NCI-H2227 (cell line): ENCODE measurements around the gene HOXC5.
"Not testable (repeated sequence)": the region's sequence is repeated elsewhere in the genome, so short reads cannot be mapped to it uniquely, and the experiment has no call there.

Experiments
- DNase-seq: peaks from one replicate; lab custom pipeline; 2025; ENCODE audit not compliant: unreplicated experiment; lab: John Stamatoyannopoulos, UW

HOXC5 gene

DNA sequence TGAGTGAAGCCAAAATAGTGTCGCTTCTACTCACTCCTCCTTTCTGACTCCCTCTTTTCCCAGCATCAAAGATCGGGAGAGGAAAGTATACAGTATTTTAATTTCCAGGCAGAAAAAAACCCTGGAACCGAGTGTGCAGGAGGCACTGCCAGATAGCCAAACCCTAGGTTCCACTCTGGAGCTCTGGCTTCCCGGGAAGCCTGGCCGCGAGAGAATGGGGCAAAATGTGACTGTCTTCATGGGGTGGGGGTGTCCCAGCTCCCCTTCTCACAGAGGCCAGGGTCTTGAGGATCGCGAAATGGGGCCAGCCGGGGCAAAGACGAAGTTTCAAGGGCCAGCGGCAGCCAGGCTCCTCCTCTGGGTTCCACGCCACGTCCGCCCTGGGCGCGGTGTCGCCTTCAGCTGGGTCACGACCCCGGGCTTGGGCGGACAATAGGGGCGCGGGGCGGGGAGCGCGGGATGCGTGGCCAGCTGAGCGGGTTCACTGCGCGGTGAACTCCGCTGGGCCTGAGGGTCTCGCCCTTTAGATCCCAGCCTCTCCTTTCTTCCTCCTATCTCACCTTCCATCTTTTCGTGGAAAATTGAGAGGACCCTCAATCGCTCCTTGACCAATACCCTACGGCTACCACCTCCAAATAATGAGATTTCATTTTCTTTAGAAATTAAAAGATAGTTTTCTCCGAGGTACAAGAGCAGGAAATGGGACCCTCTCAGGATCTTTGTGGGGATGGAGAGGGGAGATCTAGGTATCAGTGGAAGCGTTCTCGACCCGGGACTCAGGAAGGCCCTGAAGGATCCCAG is 27.5 kb downstream of the HOXC5 start:
- DNase-seq: no peak

DNA sequence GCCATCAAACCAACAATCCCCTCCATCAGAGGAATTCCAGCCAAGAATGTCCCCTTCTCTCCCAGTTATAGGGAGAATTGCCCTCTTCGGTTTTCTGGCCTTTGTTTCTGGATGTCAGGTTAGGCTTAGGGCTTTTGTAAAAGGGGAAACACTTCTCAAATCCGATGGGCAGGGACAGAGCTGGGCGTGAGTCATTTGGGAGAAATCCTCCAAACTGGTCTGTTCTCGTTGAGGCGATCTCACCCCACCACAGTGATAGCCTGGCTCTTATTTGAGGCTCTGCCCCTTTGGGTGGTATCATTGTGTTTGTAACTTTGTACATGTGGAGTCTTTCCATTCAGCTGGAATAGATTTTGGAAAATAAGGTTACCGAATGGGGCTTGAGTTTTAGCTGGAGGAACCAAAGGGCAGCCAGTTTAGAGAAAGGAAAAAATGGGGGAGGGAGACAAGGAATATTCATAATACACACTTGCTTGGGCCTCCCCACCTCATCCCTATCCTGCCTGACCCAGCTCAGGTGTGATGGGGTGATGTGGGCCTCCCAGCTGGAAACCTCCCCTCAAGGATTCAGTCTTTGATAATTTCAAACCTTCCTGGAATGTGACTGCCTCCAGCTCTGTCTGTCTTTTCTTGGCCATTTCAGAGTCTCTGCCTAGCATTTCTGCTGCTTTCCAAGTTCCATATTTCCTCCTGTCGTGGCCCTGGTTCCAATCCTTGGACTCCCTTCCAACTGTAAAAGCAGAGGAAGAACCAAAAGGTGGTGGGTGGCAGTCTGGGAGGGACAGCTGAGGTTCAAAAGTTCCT is 28.3 kb downstream of the HOXC5 start:
- DNase-seq: no peak

DNA sequence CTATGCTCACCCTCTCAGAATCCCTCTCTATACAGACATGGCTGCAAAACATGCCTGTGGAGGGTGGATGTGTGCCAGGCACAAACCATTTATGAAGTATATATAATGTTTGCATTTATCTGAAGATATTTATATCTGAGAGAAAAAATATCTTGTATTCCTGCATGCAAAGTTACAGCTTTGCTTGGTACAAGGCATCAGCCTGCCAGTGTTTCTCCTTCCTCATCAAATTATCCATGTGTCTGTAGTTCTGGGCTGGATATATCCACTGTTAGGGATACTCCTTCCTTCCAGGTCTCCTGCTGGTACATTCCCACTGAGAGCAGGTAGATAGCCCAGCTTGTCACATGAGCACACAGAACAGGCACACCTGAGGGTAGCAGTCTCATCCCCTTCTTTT is 32.8 kb downstream of the HOXC5 start:
- DNase-seq: no peak

DNA sequence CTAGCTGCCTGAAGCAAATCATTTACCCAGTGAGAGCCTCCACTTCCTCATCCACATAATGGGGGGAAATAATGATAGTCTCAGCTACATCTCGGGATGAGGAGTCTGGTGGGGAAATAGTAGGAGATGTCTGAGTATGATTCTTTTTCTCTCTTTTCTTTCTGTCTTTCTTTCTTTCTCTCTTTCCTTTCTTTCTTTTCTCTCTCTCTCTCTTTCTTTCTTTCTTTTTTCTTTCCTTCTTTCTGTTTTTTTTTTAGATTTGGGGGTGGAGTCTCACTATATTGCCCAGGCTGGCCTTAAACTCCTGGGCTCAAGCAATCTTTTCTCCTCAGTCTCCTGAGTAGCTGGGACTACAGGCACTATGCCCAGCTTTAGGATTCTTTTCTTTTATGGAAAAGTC is 33.6 kb downstream of the HOXC5 start:
- DNase-seq: no peak

DNA sequence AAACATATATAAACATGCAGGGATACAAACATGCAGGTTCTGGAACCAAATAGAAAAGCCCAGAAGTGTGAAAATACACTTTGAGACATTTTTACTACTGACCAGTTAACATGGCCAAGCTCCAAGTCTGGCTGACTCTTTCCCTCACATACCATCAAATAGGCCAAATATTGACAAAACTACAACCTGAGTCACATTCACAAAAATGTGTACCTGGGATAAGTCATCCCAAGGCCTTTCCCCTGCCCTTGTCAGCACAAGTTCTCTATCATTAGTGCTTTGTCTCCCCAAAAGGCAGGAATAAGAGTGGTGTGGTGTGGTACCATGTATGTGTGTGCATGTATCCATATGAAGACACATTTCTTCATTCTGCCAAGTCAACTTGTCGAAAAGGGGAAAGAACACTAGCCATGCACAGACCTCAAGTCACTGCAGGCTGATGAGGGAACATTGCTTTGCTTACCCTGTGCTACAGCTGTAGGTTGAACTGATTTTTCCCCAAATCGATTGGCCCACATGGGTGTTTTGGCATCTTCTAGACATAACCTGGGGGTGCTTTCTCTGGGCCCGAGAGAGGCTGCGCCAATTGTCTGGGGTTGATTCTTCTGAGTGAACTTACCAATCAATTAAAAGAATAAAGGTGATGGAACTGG is 35.7 kb downstream of the HOXC5 start:
- DNase-seq: no peak

DNA sequence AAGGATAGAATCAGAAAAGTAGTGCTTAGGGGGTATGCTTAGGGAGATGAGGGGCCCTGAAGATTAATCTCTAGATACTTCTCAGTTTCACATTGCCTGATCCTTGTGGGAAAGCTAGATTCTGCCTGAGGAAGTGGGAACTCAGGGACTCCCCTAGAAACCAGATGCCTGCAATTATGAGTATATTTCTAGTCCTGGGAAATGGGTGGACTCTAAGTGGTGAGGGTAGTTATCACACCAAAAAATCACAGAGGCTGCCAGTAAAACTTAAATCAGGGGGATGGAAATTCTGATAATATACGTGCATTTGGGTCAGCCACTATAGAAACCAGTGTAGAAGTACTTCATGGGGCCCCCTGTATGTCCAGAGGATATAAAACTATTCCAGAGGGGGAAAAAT is 39.1 kb downstream of the HOXC5 start:
- DNase-seq: no peak

DNA sequence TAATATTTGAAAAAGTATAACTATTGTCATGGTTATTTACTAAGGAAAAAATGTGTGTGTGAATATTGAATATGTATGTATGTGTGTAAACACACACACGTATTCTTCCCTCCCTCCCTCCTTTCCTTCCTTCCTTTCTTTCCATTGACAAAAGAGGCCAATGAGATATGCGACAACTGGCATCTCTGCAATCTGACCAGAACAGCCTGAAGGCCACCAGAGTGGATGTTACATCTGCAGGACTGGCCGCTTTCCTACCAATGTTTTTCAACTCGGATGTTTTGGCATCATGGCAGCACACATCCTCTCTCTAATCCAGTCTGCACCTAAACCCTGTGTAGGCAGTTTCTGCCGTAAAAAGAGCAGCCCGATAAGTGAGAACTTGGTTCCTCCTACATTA is 41.5 kb downstream of the HOXC5 start:
- DNase-seq: no peak

DNA sequence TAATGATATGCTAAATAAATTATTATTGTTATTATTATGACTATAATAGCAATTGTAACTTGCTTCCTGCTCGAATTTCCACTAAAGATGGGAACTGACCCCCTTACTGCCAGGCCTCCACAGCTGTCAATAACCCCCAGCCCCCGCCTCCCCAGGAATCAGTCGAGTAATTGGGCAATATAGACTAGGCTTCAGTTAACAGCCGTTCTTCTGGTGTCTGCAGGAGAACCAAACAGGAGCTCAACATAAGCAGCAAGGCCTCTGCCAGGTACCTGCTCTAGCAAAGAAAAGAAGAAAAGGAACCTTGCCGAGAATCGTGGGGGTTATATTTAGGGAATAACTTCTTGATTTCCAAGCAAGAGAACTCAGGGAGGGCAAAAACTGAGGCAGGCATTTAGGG is 42.6 kb downstream of the HOXC5 start:
- no peak for DNase-seq

DNA sequence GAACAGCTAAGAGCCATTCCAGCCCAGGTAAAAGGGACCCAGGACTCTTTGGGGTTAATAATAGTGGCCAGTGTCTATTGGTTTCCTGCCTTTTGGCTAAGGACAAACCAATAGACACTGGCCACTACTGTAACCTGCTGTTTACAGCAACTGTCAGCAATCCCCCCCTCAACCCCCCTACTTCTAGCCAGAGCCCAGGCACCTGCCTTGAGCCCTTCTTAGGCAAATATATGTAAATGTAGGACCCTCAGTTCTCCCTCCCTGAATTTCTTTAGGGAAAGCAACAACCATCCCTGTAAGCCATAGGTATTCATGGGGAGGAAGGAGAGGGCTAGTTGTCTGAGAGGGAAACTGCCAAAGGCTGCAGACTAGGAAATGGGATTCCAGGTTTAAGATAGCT is 43.1 kb downstream of the HOXC5 start:
- DNase-seq: no peak

DNA sequence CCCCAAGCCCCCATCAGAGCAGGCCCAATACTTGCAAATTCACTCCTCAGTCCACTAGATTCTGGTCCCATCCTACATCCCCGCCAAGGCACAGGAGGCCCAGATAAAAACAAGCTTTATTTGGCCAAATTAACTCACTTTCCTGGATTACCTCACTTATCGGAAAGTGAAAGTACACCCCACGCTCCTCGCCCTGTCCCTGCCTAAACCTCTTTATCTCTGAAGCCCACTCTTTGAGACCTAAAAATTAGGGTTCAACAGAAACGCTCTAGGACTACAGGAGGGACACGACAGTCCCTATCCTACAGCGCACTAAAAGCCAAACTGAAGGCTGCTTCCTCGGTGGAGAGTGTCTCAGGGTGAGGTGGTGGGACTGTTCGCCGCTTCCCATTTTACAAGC is 45.0 kb downstream of the HOXC5 start:
- DNase-seq: not testable (repeated sequence)

DNA sequence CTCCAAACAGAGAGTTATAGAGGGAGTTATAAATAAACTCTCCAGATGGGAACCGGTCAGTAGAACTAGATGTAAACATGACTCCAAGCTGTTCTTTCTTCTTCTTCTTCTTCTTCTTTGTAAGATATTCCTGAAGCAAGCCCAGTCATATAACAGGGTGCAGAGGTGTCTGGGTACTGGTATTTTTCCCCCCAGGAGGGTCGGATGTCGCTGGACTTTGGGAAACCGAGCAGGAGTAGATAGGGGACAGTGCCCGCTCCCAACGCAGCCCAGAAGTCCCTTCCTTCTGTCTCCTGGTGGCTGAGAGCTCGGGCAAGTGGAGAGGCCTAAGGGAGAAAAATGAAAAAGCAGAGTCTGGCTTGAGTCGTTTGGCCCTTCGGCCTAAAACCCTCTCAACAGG is 46.3 kb downstream of the HOXC5 start:
- DNase-seq: not testable (repeated sequence)

DNA sequence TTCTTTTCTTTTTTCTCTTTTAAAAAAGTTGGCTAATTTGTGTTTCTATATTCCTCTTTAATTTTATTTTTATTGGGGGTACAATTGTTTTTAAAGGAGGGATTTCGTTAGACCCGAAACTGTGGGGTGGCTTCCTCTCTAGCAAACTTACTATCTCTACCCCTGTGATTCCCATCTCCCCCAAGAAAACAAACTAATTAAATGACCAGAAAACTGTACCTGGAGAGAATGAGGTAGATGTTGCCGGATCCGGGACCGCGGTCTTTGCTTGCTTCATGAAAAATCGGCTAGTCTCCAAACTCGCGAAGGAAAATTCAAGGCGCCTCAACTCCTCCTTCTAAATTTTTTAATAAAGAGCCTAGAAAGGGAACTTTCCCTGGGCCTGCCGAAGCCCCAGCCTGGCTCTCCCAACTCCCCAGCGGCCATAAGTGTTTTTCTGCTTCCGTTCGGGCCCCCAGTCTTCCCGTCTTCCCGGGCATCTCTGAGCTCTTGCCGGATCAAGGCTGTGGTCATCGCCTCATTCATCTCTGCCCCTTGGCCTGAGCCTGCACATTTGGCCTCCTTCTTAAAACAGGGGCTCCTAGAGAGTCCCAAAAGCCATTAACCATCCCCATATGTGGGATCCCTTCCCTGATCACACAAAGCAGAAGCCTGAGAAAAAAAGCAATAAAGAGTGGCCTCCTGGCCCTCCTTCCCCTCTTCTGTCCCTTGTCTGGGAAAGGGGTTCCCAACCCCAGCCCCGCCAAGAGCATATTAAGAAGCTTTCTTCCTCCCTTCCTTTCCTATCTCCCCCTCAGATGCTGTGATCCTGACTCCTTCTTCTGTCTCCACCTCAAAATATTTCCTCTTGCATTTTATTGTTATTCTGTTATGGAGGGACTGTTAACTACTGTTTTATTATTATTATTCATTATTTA is 47.4 kb downstream of the HOXC5 start:
- not testable (repeated sequence) for DNase-seq

DNA sequence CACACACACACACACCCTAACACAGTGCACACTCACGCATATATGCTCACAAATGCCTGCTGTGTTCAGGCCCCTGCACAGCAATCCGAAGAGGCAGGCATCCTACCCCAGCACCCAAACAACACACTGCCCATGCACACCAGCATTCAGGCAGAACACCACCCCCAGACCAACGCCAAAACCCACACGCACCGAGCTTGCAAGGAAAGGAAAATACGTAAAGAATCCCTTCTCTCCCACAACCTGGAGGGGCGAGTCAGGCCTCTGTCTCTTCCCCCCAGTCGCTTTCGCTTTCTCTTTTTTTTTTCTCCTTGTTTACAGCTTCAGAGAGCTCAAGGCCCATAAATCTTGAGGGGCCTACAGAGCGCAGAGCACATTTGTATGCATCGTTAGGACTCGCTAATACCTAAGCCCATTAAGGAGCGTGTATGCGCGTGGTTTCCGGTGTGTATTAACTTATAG is 48.2 kb downstream of the HOXC5 start:
- not testable (repeated sequence) for DNase-seq

DNA sequence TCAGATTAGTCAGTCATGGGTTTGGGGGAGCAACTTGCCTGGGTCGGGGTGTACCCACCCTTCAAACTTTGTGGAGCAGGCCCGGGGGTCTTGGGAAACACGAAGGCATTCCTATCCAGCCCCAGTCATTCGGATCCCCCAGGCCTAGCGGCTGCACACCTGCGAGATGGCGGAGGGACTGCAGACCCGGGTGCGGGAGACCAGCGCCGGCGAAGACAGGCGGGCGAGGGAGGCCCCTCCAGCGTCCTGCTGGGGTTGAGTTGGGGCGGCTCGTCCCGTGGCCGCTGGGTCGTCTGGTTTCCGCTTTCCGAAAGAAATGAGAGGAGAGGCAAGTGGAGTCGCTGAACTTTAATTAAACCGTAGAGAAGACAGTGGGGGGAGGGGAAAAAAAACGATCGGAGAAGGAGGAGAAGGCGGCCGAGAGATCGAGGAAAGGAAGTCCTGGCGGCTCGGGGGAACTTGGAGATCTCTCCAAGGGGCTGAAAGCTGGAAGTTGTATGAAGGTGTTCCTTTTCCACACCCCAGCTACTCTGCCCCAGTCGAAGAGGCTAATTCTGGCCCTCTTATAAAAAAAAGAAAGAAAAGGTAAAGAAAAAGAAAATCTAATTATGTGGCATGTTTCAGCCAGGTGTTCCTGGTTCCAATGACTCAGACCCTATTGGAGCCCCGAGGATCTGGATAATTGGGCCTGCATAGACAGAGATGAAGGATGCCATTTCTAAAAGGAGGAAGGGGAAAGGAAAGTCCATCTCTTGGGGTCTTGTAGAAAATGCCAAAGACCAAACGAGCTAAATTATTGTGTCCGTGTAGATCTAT is 48.9 kb downstream of the HOXC5 start:
- not testable (repeated sequence) for DNase-seq

DNA sequence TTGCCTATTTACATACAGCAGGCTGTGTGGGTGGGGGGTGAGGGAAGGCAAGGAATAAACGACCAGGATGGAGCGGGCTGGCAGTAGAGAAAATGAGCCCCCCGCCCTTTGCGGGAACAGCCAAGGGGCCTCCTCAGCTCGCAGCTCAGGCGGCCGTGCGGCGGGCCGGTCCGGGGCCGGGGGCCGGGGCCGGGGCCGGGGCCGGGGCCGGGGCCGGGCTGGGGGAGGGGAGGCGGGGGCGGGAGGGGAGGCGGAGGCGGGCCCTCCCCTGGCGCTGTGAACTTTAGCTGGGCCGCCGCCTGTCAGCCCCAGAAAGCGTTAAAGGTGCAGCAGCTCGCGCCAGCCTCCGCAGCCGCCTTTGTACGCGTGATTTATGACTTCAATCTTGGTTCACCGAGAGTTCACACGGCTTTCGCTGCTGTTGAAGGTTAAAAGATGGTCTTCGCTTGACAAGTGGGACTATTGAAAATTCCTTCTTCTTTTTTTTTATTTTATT is 49.6 kb downstream of the HOXC5 start:
- peak; percentile 57 for DNase-seq
